Keratinocyte (primary cell): ENCODE results near the gene ANKRD13D.

Source experiments
- CTCF ChIP-seq, 3 experiments: IDR thresholded peaks in 1 of 3; conservative IDR thresholded peaks in 1 of 3; optimal IDR thresholded peaks in 1 of 3; 2 replicates in 2 of 3; 3 replicates in 1 of 3; pipeline versions ENCODE3 to v1.5.1; 2011; ENCODE audit warnings: low read length in 3 of 3, mild to moderate bottlenecking in 3 of 3, moderate library complexity in 2 of 3, control low read depth in 1 of 3, inconsistent platforms in 1 of 3; ENCODE audit not compliant: insufficient read depth in 2 of 3; ENCODE audit errors: extremely low read depth in 1 of 3
- EZH2 ChIP-seq: IDR thresholded peaks from one replicate; pipeline ENCODE4 v1.6.1; 2012; ENCODE audit warnings: inconsistent platforms, mild to moderate bottlenecking, low read length, moderate library complexity

DNA sequence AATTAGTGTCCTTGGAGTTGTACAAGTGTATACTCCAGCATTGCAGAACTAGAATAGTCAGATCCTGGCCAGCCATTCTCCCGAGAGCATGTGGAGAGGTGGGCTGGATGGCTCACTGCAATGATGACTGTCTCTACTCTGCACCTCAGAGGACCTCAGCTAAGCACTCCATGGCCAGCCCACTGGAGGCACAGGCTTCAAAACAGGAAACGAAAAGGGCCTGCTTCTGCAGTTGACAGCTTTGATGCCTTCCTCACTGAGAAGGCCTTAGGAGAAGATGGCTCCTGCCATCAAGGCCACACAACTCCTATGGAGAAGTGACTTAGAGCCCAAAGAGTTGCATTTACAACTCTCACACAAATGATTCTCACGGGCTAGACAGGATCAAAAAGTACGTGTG is 55.2 kb downstream of the ANKRD13D start:
- TF ChIP-seq CTCF (optimal IDR thresholded peaks at IDR 0.05 in 1 of 3, IDR thresholded peaks at IDR 0.05 in 1 of 3, conservative IDR thresholded peaks at IDR 0.05 in 1 of 3; ENCODE audit: extremely low read depth in 1 of 3, insufficient read depth in 2 of 3, low read length in 3 of 3) = no peak
- TF ChIP-seq EZH2 = no peak
